NCI-H446 treated with DMSO at 0.1 percent for 48 hours (cell line): ENCODE results near the gene ARHGEF10L.

Experiments
- DNase-seq: peaks from one replicate; lab custom pipeline; 2025; lab: John Stamatoyannopoulos, UW

The ARHGEF10L gene

DNA sequence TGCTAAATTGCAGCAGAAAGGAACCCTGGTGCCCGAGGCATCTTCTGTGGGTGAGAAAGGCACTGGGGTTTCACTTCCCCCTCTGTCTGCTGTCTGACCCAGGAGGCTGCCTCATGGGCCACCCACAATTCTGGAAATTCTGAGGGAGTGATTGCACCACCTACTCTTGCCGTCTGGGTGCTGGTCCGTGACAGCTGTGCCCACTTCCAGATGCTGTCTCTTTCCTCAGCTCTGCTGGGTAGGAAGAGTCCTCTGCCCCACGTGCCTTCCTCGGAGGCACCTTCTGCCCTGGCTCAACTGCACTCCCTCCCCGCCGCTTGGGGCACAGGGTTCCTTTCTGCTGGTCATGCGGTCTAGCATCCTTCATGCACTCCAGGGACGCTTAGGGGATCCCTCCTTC is 96.3 kb downstream of the ARHGEF10L start:
- no peak for DNase-seq

DNA sequence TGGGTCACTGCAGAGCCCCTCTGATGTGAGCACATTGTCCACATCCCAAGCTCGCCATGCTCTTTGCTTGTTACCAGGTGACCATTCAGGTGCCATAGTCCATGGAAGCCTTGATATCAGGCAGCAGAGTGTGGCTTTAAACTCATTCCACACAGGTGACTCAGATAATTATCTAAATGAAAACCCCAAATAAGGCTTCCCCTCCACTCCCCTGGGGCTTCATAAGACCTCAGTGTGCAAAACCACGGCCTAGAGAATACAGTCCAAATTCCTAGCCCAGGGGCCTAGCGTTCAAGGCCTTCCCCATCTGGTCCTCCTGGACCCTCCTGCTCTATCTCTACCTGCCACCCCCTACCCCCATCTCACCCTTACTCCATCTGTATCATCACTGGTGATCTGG is 97.1 kb downstream of the ARHGEF10L start:
- no peak for DNase-seq

DNA sequence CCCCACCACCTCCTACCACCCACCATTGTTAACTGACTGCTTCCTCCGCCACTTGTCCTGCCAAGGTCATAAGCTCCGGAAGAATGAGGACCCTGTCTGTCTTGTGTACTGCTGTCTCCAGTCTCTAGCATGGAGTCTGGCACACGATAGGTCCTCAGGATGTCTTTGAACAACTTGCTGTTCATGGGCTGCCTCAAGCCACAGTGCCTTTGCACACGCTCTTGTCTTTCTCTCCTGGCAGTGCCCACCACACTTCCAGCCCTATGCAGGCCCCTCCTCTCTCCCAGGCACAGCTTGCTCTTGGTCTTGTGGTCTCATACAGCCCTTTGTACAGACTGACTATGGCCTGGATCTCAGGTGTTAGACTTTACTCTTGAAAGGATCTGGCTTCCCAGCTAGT is 97.6 kb downstream of the ARHGEF10L start:
- DNase-seq = no peak

DNA sequence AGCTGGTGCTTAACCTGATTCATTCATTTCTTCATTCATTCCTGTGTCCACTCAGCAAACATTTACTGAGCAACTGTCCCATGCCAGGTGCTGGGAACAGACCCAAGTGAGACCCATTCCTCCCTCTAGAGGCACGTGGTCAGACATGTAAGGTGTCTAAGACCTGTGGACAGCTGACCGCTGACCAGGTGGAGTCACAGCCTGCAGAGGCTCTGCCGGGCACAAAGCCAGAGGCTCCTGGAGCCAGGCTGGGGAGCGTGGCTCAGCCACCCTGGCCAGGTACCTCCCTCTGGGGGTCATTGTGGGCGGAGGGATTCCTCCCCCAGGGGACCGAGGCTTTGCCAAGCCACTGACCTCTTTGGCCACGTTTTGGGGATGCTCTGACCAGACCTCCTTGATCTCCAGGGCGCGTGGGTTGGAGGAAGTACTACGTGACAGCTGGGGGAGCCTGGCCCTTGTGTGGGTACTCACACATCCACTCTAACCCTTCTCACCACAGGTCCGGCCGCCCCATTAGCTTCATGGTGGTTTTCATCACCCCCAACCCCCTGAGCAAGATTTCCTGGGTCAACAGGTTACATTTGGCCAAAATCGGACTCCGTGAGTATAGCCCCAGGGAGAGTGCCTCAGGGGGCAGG is 100.3 kb downstream of the ARHGEF10L start:
- no peak for DNase-seq

DNA sequence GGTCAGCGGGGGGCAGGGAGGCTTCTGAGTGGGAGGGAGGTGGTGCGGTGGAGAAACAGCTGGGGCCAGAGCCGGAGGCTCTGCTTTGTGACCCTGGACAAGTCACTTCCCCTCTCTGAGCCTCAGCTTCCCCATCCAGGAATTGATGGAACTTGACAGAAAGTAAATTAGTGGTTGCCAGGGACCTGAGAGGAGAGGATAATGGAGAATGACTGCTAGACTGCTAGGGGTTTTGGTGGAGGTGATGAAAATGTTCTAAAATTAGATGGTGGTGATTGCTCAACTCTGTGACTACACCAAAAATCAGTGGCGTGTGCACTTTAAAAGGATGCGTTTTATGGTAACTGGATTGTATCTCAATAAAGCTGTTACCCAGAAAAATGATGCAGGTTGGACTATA is 100.9 kb downstream of the ARHGEF10L start:
- DNase-seq = no peak

DNA sequence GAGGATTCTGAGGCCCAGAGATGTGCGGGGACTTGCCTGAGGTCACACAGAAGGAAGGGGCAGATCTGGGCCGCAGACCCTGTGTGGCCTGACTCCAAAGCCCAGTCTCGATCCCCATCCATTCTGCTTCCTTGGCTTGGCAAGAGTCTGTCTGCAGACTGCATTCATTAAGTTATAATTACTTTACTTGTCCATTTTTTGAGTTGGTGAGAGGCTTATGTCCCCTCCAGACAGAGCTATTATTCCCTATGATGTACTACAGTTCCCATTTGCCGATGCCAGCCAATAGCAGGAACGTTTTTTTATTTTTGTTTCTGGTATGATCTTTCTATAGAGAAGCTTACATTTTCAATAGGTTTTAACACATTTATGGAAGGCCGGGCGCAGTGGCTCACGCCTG is 101.5 kb downstream of the ARHGEF10L start:
- no peak for DNase-seq

DNA sequence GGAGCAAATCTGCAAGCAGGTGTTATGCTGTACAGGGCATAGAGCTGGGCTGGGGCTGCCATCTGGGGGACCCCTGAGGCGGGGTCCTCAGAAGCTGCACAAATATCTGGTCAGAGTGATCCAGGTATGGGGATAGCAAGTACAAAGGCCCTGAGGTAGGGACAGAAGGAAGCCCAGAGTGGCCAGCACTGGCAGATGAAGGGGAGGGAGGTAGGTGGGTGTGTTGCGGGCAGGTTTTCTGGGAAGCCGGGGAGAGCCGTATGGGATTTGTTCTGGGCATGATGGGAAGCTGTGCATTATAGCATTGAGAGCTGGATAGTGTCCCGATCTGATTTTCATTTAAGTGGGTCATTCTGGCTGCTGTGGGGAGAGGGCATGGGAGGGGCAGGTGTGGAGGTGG is 102.7 kb downstream of the ARHGEF10L start:
- DNase-seq = no peak

DNA sequence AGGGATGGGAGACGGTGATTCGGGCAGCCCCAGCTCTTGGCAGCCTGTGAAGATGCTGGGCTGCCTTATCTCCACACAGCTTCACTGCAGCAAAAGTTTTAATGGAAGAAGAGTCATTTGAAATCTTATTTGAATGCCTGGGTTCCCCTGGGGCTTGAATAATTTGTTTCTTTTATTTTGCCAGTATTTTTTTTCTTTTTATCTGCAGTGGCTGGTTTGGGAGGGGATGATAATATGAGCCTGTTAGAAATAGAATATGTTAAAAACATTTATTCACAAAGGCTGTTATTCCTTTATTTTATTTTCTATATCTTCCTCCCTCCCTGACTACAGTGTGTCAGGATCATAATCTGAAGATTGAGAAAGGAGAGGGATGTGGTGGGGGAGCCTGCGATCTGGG is 103.4 kb downstream of the ARHGEF10L start:
- DNase-seq = no peak

DNA sequence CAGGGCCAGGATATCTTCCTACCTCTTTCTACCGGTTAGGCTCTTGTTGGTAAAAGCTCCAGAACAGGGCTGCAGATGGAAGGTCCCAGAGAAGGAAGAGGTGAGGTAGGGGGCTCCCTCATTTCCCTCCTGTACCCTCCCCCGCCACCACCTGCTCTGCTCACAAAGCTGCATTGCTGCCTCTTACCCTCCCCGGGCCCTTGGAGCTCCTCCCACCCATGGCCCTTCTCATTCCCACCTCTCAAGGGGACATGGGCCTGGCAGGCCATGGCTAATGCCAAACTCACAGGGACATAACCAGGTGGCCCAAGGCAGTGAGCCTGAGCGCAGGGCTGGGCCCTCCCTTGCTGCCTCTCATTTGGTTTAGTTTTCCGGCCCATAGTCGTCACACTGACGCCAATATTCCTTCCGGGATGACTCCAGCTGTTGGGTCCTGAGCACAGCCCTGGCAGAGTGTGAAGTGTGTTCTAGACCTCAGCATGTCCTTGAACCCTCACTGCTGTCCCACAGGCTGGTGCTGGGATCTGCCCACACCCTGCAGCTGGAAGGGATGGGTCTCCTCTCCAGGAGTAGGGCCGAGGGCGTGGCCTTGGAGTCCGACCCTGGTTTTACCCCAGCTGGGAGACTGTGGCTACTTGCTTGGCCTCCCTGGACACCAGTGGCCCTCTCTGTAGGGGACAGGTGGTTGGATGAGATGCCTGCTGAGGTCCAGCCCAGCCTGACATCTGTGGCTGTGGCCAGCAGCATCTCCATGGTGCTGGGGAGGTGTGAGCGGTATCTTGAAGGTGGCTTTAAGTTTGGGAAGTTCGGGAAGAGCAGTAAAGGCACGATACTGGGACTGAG is 104.6 kb downstream of the ARHGEF10L start:
- DNase-seq = no peak

DNA sequence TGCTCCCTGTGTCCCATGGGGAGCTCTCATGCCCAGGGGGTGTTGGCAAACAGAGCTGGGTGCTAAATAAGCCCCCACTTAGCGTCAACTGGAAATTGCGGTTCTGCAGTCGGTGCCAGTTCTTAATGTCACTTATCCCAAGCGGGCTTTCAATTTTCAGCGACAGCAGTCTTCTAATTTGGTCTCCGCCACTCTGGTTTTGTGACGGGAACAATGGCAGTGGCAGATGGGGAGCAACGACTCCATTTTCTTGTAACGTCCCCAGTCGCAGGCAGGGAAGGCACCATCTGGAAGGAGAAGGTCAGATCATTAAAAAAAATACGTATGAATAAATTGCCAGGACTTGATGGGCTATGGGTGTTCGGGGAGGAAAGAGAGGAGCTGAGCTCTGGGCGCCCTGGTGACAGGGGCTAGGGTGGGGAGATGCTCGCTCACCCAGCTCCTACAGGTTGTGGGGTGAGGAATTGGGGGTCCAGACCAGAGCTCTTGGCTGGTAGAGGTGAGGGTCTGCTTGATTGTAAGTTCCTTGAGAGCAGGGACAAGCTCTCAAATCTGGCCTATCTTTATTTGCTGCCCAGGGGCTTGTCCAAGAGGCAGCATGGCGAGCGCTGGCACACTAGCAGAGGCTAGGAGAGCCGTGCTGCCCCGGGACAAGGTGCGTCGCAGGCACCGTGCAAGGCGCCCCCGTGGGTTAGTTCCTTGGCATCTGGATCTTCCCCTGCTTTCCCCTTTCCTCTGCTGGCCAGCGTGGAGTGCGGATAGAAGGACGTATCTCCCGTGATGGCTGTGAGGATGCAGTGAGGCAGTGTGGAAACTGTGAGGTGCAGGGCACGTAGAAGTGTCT is 105.8 kb downstream of the ARHGEF10L start:
- DNase-seq = no peak

DNA sequence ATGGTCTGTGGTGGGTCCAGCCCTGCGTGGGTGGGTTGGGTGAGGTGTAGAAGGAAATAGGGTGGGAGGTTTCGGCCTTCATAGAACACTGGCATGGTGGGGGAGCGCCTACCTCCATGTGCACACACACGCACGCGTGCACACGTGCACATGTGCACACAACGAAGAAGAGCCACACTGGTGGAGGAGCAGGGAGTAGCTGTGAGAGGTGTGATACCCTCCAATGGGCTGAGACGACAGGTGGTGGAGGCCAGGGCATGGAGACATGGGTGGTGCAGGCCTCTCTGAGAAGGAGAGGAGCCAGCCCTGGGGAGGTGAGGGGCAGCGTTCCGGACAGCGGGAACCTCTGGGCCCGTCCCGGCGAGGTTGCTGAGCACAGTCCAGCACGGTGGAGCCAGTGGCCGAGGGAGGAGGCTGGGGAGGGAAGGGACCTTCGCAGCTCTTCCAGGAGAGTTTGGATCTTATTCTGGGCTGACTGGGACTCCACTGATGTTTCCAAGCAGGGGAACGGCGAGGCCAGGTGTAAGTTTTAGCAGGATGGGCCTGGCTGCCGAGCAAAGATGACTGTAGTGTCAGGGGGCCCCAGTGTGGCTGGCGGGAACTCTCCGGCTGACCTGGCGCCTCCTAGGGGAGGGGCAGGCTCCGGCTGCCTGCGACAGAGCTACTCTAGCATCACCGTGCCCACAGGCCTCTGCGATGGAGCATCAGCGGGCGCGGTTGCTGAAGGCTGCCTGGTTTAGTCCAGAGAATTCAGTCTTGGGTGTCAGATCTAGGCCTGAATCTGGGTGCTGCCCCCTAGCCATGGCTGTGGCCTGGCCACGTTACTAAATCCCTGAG is 107.2 kb downstream of the ARHGEF10L start:
- DNase-seq = no peak

DNA sequence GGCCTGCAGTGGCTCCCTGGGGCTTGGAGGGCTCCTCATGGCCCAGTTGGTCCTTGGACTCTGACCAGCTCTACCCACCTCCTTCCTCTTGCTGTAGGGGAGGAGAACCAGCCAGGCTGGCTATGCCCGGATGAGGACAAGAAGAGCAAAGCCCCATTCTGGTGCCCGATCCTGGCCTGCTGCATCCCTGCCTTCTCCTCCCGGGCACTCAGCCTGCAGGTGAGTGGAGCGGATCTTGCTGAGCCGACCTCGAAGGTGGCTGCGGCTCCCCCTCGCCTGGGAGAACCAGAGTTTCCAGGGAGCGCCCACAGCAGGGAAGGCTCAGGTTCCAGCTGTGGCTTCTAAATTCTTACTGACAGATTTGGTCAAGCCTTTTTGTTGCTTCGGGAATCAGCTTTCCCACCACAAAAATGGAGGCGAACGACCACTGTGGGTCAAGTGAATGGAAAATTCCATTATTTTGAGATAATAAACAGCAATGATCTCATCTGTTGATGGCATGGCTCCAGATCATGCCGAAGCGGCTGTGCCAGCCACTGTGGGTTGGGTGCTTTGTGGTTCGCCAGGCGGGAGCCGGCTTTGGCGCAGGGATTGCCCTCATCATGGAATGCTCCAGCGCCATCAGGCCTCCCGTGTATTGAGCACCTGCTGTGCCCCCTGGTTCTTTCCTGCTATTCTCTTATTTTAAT is 109.1 kb downstream of the ARHGEF10L start:
- DNase-seq = no peak

DNA sequence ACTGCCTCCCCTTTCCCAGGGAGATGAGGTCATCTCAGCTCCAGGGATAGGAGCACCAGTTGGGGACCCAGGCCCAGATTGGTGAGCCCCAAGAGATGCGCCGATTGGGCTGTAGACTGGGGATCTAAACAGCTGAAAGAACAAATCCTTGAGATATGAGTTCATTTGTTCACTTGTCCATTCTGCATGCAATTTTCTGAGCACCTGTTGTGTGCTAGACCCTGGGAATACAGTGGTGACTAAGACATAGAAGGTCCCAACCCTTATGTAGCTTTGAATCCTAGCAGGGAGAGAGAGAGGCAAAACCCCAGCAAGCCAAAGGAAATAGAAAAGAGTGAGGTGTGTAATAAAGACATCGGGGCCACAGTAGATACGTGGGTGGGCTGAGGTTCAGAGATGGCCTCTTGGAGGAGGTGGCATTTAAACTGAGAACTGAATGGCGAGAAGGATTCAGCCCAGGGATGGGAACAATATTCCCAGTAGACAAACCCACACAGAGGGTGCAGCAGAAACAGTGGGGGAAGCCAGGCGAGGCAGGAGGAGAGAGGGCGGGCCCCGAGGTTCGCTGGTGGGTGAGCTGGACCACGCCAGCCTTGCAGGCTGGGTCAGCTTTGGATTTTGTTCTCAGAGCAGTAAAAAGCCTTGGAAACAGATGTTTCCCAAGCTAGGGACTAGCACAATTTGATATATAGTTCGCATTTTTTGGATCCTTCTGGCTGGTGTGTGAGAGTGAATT is 110.0 kb downstream of the ARHGEF10L start:
- DNase-seq = no peak

DNA sequence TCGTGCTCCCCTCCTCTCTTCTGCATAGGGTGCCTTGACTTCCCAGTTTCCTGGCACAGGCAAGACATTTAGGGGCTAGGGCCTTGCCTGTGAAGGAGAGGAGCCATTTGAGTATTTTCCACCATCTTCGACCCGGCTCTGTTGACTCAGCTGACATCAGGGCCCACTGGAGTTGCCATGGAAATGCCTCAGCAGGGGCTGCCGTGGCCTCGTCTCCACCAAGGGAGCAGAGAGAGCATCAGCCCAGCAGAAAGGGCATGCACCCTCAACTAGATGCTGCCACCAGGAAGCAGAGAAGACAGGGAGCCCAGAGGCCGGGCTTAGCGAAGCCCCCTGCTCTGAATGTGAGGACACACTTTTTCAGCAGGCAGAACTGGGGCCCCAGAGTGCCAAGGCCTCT is 113.8 kb downstream of the ARHGEF10L start:
- no peak for DNase-seq

DNA sequence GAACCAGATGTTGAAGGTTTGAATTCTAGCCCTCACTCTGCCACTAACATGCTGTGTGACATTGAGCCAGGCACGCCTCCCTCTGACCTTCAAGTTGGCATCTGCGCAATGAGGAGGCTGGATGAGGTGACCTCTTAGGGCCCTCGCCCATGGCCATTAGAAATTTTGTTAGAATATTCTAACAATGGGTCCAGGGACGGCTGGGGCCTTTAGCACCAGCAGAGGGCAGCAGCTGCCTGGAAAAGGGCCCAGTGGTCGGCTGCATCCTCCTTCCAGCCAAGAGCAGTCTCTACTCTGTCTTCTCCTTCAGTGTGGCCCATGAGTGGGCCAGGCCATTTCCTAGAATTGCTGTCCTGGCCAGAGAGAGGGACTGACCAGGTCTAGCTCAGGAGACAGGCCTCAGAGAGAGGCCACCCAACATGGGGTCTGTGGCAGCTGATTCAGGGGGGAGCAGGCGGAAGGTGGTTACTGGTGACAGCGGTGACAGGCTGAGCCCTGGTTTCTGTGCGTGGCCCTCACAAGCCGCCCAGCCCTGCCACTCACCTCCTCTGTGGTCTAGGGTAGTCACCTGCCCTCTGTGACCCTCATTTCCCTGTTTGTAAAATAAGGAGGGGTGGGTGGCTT is 114.3 kb downstream of the ARHGEF10L start:
- peak; percentile 27 for DNase-seq

DNA sequence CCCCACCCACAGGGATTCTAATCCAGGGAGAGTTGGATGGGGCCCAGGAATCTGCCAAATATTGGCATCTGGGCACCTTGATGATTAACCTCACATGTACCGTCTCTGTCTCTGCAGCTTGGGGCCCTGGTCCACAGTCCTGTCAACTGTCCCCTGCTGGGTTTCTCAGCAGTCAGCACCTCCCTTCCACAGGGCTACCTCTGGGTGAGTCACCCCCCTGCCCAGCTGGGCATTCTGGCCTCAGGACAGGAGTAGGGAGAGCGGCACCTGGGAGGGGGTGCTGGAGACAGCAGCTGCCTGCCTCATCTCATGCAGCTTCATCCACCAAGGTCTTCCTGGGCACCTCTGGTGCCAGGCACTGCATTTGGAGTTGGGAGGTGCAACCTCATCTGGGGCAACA is 115.0 kb downstream of the ARHGEF10L start:
- peak; percentile 18 for DNase-seq

DNA sequence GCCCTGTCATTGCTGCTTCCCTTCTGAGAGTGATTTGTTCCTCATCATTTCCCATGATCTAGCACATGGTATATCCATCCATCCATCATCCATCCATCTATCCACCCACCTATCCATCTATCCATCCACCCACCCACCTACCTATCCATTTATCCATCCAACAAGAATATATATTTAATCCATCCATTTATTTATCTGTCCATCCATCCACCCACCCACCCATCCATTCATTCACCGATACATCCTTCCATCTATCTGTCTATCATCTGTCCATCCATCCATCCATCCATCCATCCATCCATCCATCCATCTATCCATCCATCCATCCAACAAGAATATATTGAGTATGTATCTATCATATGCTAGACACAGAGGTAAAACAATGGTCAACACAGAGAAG is 115.7 kb downstream of the ARHGEF10L start:
- no peak for DNase-seq

DNA sequence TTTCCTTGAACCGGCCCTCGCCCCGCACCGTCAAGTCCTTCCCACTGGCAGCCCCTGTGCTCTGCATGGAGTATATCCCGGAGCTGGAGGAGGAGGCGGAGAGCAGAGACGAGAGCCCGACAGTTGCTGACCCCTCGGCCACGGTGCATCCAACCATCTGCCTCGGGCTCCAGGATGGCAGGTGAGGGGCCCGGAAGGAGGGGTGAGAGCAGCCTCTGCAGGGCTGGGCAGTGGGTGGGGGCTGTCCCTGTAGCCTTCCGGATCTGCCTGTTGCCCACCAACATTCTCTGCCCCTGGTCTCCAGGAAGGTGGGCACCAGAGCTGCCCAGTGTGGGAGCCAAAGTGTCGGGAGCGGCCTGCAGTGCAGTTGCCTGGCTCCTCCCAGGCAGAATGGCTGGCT is 116.4 kb downstream of the ARHGEF10L start:
- DNase-seq = no peak

DNA sequence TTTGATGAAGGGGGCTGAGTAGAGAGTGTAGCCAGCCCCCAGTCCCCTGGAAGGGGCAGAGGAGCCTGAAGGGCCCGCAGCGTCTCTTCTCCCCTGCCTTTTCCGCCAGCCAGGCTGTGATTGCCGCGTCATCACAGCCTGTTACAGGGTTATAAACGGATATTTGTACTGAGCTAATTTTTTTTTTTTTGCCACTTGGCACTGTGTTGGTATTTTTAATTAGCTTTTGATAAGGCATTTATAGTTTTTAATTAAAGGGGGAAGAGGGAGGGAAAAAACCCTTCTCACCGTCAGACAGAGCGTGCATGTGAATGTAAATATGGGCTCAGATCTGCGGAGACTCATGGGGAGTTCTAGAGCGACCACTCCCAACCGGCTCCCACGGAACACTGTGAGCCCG is 117.9 kb downstream of the ARHGEF10L start:
- no peak for DNase-seq

DNA sequence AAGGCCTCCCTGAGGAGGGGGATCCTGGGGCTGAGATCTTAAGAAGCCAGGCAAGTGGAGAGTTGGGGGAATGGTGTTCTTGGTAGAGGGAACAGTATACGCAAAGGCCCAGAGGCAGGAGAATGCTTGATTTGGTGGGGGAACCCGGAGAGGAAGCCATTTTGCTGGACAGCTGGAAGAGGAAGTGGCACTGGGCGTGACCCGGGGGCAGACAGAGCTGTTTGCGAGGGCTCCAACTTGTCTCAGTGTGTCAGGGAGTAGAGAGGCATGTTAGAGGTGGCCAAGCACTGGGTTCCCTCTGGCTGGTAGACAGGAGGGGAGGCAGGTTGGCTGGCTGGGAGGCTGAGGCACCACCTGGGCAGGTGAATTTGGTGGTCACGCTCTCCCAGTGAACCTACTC is 119.3 kb downstream of the ARHGEF10L start:
- no peak for DNase-seq
